ENCODE measurements around the gene E2F3. TPM values are rescaled to one million over a fixed set of nuclear protein-coding genes. Genes with fewer than 3 reads are reported as not detected.
"Not testable (repeated sequence)": the region's sequence is repeated elsewhere in the genome, so short reads cannot be mapped to it uniquely, and the experiment has no call there.

Gene E2F3
- polyA plus RNA-seq, 2 of the 4 experiments (the other 2 are of a cell fraction): 14.4 to 18.0 TPM

- TF ChIP-seq, protein P1, sequence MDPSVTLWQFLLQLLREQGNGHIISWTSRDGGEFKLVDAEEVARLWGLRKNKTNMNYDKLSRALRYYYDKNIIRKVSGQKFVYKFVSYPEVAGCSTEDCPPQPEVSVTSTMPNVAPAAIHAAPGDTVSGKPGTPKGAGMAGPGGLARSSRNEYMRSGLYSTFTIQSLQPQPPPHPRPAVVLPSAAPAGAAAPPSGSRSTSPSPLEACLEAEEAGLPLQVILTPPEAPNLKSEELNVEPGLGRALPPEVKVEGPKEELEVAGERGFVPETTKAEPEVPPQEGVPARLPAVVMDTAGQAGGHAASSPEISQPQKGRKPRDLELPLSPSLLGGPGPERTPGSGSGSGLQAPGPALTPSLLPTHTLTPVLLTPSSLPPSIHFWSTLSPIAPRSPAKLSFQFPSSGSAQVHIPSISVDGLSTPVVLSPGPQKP (IDR thresholded peaks at IDR 0.05; ENCODE audit: low read depth, low read length): no peak
These were observed 59.9 kb downstream of the E2F3 start (continued) for GRCh38 chr6:20461576-20461975.

DNA sequence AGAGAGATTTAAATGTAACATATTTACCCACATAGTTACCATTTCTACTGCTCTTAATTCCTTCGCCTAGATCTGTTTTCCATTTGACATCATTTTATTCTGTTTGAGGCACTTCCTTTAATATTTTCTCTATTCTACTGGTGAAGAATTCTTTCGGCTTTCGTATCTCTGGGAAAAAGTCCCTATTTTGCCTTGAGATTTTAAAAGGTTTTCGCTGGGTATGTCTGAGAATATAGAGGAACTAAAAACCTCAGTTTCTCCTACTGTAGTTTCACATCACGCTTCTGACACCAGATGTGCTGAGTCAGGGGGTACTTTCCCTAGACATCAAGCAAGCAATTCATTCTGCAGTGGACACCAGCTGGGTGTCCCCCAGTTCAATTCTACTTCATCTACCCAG lies 61.7 kb downstream of the E2F3 start:
- H3K4me1 ChIP-seq: no peaks in the 10 kb centered on the region
- POLR2A ChIA-PET: no interaction called here
- 95% methylated on average over 5 of the region's 5 CpGs for whole genome bisulfite sequencing (ENCODE audit: missing lambda C conversion rate)

DNA sequence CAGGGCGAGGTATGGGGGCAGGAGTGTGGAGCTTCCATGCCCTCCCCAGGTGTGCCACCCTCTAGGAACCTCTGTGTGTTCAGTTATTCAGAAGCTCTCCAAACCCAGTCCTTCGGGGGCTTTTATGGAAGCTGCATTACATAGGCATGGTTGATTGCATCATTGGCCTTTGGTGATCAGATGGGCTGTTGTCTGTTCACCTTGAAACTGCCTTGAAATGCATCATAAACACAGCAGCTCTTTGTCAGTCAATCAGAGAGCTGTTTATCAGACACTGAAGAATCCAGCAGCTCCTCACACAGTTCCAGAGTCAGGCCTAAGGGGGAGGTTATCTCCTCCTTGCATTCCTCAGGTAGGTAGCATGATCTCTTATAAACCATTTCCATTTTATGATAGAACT lies 62.4 kb downstream of the E2F3 start:
- 96% methylated on average over 2 of the region's 2 CpGs for WGBS (ENCODE audit: missing lambda C conversion rate)
- H3K4me3 ChIP-seq: no peak overlapping the region
- ChIA-PET CTCF (no interaction called here), POLR2A (no interaction called here)
- no peak for FAIRE-seq
- TF ChIP-seq FOSL2 (IDR thresholded peaks at IDR 0.05): no peak
- TF ChIP-seq FOSL2 (CRISPR knock-in tag; IDR thresholded peaks at IDR 0.05): no peak
- TF ChIP-seq, protein P1 (IDR thresholded peaks at IDR 0.05; ENCODE audit: low read depth, low read length): no peak
- TF ChIP-seq KDM1A (IDR thresholded peaks at IDR 0.05; ENCODE audit: low read depth): no peak
- no peak for TF ChIP-seq BCL3 (IDR thresholded peaks at IDR 0.05)
- TF ChIP-seq TP53 (CRISPR knock-in tag; IDR thresholded peaks at IDR 0.05): no peak
- no peak for TF ChIP-seq CEBPB (IDR thresholded peaks at IDR 0.05)
- no peak for TF ChIP-seq ZC3H11A (IDR thresholded peaks at IDR 0.05)
- no peak for TF ChIP-seq RAD21 (conservative IDR thresholded peaks at IDR 0.05 in 1 of 2, IDR thresholded peaks at IDR 0.05 in 1 of 2)
- TF ChIP-seq ESRRA (IDR thresholded peaks at IDR 0.05; ENCODE audit: borderline replicate concordance, low read length): no peak
- no peak for TF ChIP-seq CHD4 (IDR thresholded peaks at IDR 0.05; ENCODE audit: borderline replicate concordance)
- no peak for TF ChIP-seq HEYL (CRISPR knock-in tag; IDR thresholded peaks at IDR 0.05)
- TF ChIP-seq TFCP2L1 (CRISPR knock-in tag; IDR thresholded peaks at IDR 0.05): no peak
- TF ChIP-seq HES2 (IDR thresholded peaks at IDR 0.05): no peak
- no peaks in the 10 kb centered on the region for H3K9me3 ChIP-seq
- no peak overlapping the region for H3K27ac ChIP-seq
- H3K4me1 ChIP-seq: no peaks in the 10 kb centered on the region
- DNase-seq (ENCODE audit: low read depth in 1 of 2, low spot score in 1 of 2): no peak
- H3K4me2 ChIP-seq: no peak overlapping the region
- no peak for ATAC-seq

More for the DNA sequence above, 61.7 kb downstream of the E2F3 start:
- no peak overlapping the region for H3K4me2 ChIP-seq
- no peak for TF ChIP-seq RFX5 (IDR thresholded peaks at IDR 0.05)
- peak; percentile 43 for TF ChIP-seq MAFK (IDR thresholded peaks at IDR 0.05; ENCODE audit: partially characterized antibody)
- no peaks in the 10 kb centered on the region for H3K9me3 ChIP-seq
- no peak for FAIRE-seq
- no peak for ATAC-seq
- H3K4me3 ChIP-seq: no peak overlapping the region
- no peak for DNase-seq (ENCODE audit: low read depth in 1 of 2, low spot score in 1 of 2)
- CTCF ChIA-PET: interaction anchor here (0.6 kb wide), 1 partner anchor 15 kb away, joined by 3 read pairs; no protein-coding TSS in a partner anchor
- no peak overlapping the region for H3K27ac ChIP-seq

- no peak for TF ChIP-seq ATOH8 (CRISPR knock-in tag; IDR thresholded peaks at IDR 0.05; ENCODE audit: low read depth)
- TF ChIP-seq CHD2 (IDR thresholded peaks at IDR 0.05; ENCODE audit: low read length, partially characterized antibody): no peak
- TF ChIP-seq E2F6 (IDR thresholded peaks at IDR 0.05; ENCODE audit: borderline replicate concordance, low read depth): no peak
- no peak for TF ChIP-seq SREBF2 (IDR thresholded peaks at IDR 0.05)
- TF ChIP-seq ZC3H11A (IDR thresholded peaks at IDR 0.05): no peak
- H3K4me2 ChIP-seq: no peak overlapping the region
- no peak overlapping the region for H3K27ac ChIP-seq
- no peak overlapping the region for H3K4me3 ChIP-seq
- ATAC-seq: no peak
- ChIA-PET CTCF (no interaction called here), POLR2A (no interaction called here)
- WGBS (ENCODE audit: missing lambda C conversion rate): 84% methylated on average over 4 of the region's 4 CpGs
- no peaks in the 10 kb centered on the region for H3K9me3 ChIP-seq
- no peak for FAIRE-seq
- H3K4me1 ChIP-seq: no peaks in the 10 kb centered on the region
- no peak for DNase-seq (ENCODE audit: low read depth in 1 of 2, low spot score in 1 of 2)
These were observed 63.2 kb downstream of the E2F3 start for GRCh38 chr6:20464847-20465246.

GRCh38 chr6:20465616-20466015 lies 63.9 kb downstream of the E2F3 start:
- POLR2A ChIA-PET; FAIRE-seq; H3K4me3 ChIP-seq; H3K27ac ChIP-seq; DNase-seq (ENCODE audit: low read depth in 1 of 2, low spot score in 1 of 2); ATAC-seq; H3K4me1 ChIP-seq; H3K9me3 ChIP-seq; CTCF ChIA-PET; H3K4me2 ChIP-seq: not testable (repeated sequence)
- 95% methylated on average over 4 of the region's 4 CpGs for WGBS (ENCODE audit: missing lambda C conversion rate)

All from A549 (cell line).